ENCODE results near the gene ARHGAP10.

Gene ARHGAP10

GRCh38 chr4:147958057-147958456, 226.2 kb downstream of the ARHGAP10 start:
- DNase-seq = no peak

GRCh38 chr4:147958489-147959065, 226.7 kb downstream of the ARHGAP10 start:
- no peak for DNase-seq

GRCh38 chr4:147960971-147961370, 229.1 kb downstream of the ARHGAP10 start:
- DNase-seq = no peak

- DNase-seq = no peak
Observed at GRCh38 chr4:147963839-147964238, 232.0 kb downstream of the ARHGAP10 start.

GRCh38 chr4:147964266-147964880, 232.5 kb downstream of the ARHGAP10 start:
- DNase-seq = no peak

GRCh38 chr4:147965056-147965455, 233.2 kb downstream of the ARHGAP10 start:
- DNase-seq = no peak

- DNase-seq = no peak
Observed at GRCh38 chr4:147965873-147966272, 234.0 kb downstream of the ARHGAP10 start.

- DNase-seq = no peak
Observed at GRCh38 chr4:147968641-147969040, 236.8 kb downstream of the ARHGAP10 start.

GRCh38 chr4:147969573-147970385, 237.9 kb downstream of the ARHGAP10 start:
- DNase-seq = no peak

GRCh38 chr4:147971116-147971515, 239.2 kb downstream of the ARHGAP10 start:
- DNase-seq = no peak

GRCh38 chr4:147975325-147975724, 243.4 kb downstream of the ARHGAP10 start:
- no peak for DNase-seq

- no peak for DNase-seq
Observed at GRCh38 chr4:147975933-147976928, 244.3 kb downstream of the ARHGAP10 start.

GRCh38 chr4:147980586-147980985, 248.7 kb downstream of the ARHGAP10 start:
- no peak for DNase-seq

- DNase-seq = no peak
Observed at GRCh38 chr4:147981305-147981704, 249.4 kb downstream of the ARHGAP10 start.

- no peak for DNase-seq
Observed at GRCh38 chr4:147984065-147984777, 252.3 kb downstream of the ARHGAP10 start.

- DNase-seq = no peak
Observed at GRCh38 chr4:147984778-147985138, 252.9 kb downstream of the ARHGAP10 start.

- DNase-seq = no peak
Observed at GRCh38 chr4:147985376-147985775, 253.5 kb downstream of the ARHGAP10 start.

GRCh38 chr4:147987252-147987651, 255.4 kb downstream of the ARHGAP10 start:
- DNase-seq = no peak

GRCh38 chr4:147991543-147992283, 259.8 kb downstream of the ARHGAP10 start:
- no peak for DNase-seq

- no peak for DNase-seq
Observed at GRCh38 chr4:147994076-147994475, 262.2 kb downstream of the ARHGAP10 start.
